K562 (cell line): ENCODE measurements around the gene PROK1. TPM values are rescaled to one million over a fixed set of nuclear protein-coding genes. Genes with fewer than 3 reads are reported as not detected.

ENCODE experiments used
- ARNT ChIP-seq, 2 experiments: fragments of 450-650 bp; IDR thresholded peaks; 2 replicates each; pipeline ENCODE4 v1.6.1; 2016; ENCODE audit warnings: mild to moderate bottlenecking in 1 of 2
- BRCA1 ChIP-seq, 2 experiments: fragments of 450-650 bp in 1 of 2; sonication (generic) in 1 of 2; formaldehyde crosslinking in 1 of 2; IDR thresholded peaks; 2 replicates each; pipeline versions ENCODE4 v1.5.0 to v1.6.1; 2017 to 2020; ENCODE audit warnings: mild to moderate bottlenecking in 1 of 2, missing genetic modification reagents in 1 of 2
- CHAMP1 ChIP-seq: fragments of 450-650 bp; IDR thresholded peaks from 2 replicates; pipeline ENCODE4 v1.6.1; 2016; ENCODE audit warnings: mild to moderate bottlenecking
- HDAC6 ChIP-seq: IDR thresholded peaks from 2 replicates; pipeline ENCODE4 v1.6.1; 2012; ENCODE audit warnings: low read depth, mild to moderate bottlenecking, control low read depth, inconsistent platforms, low read length, moderate library complexity
- JUNB ChIP-seq: fragments of 450-650 bp; formaldehyde crosslinking; conservative IDR thresholded peaks from 2 replicates; pipeline ENCODE4 v1.4.0; 2020; ENCODE audit warnings: mild to moderate bottlenecking
- MEF2D ChIP-seq: conservative IDR thresholded peaks from 2 replicates; pipeline ENCODE4 v1.6.1; 2016; ENCODE audit warnings: low read depth, missing genetic modification characterization, missing compliant biosample characterization
- OTX1 ChIP-seq: fragments of 450-650 bp; formaldehyde crosslinking; IDR thresholded peaks from 2 replicates; pipeline ENCODE4 v1.4.0; 2022; ENCODE audit warnings: mild to moderate bottlenecking
- PHF20 ChIP-seq: fragments of 450-650 bp; IDR thresholded peaks from 2 replicates; pipeline ENCODE4 v1.6.1; 2018; ENCODE audit not compliant: partially characterized antibody
- RCOR1 ChIP-seq, 2 experiments: IDR thresholded peaks; 2 replicates each; pipeline ENCODE4 v1.6.1; 2012; ENCODE audit warnings: low read depth in 2 of 2, low read length in 2 of 2, borderline replicate concordance in 1 of 2, improper control_type of control experiment in 1 of 2
- RFX5 ChIP-seq: IDR thresholded peaks from 2 replicates; pipeline ENCODE4 v1.6.1; 2011; ENCODE audit warnings: low read depth, mild to moderate bottlenecking, improper control_type of control experiment, low read length
- RHOXF2B ChIP-seq: fragments of 250-450 bp; sonication (Bioruptor Pico); conservative IDR thresholded peaks from 2 replicates; pipeline ENCODE4 v1.5.1; 2021
- SMAD4 ChIP-seq: fragments of 250-450 bp; sonication (Bioruptor Pico); conservative IDR thresholded peaks from 2 replicates; pipeline ENCODE4 v1.8.0; 2021; ENCODE audit warnings: inconsistent platforms, mild to moderate bottlenecking, moderate library complexity
- SPI1 ChIP-seq: IDR thresholded peaks from 2 replicates; pipeline ENCODE4 v1.6.1; 2011; ENCODE audit warnings: low read depth, low read length, control low read depth, borderline replicate concordance
- SRSF9 ChIP-seq: fragments of 200-400 bp; formaldehyde crosslinking; IDR thresholded peaks from 2 replicates; pipeline ENCODE4 v1.6.1; 2017; ENCODE audit warnings: low read depth, low read length, borderline replicate concordance
- ZFP91 ChIP-seq: sonication (generic); formaldehyde crosslinking; IDR thresholded peaks from 2 replicates; pipeline ENCODE4 v1.8.0; 2022; ENCODE audit warnings: mild to moderate bottlenecking, missing genetic modification reagents
- ZNF263 ChIP-seq: sonication (generic); formaldehyde crosslinking; IDR thresholded peaks from 2 replicates; pipeline ENCODE4 v1.8.0; 2022; ENCODE audit warnings: mild to moderate bottlenecking, missing genetic modification reagents, borderline replicate concordance
- ZNF384 ChIP-seq: IDR thresholded peaks from 2 replicates; pipeline ENCODE4 v1.6.1; 2012; ENCODE audit warnings: low read depth, low read length, improper control_type of control experiment
- ZNF431 ChIP-seq: sonication (generic); formaldehyde crosslinking; IDR thresholded peaks from 2 replicates; pipeline ENCODE4 v1.8.0; 2022; ENCODE audit warnings: mild to moderate bottlenecking, missing genetic modification reagents
- ZNF561 ChIP-seq: fragments of 450-650 bp; formaldehyde crosslinking; conservative IDR thresholded peaks from 2 replicates; pipeline ENCODE4 v1.4.0; 2020; ENCODE audit warnings: mild to moderate bottlenecking, moderate library complexity
- polyA plus RNA-seq, 8 experiments: library from polyadenylated mRNA; depleted of rRNA in 4 of 8; stranded (reverse) in 5 of 8; unstranded in 3 of 8; fragments of >200 nt; fragmentation: Nextera tagmentation in 2 of 8; fragmentation: Illumina TruSeq in 1 of 8; extraction: Ambion mirVana in 2 of 8; extraction: Trizol in 1 of 8; gene quantifications; 2 replicates each; pipeline versions ENCODE4 v1.2.1 to v1.2.3, GENCODE V29; 2011 to 2014; ENCODE audit warnings: inconsistent platforms in 1 of 8, missing spikeins in 1 of 8
- total RNA-seq, 7 experiments: library from RNA; depleted of rRNA in 6 of 7; stranded (reverse); fragments of >200 nt in 6 of 7; fragmentation: Illumina TruSeq in 2 of 7; extraction: Trizol in 2 of 7; gene quantifications; 2 replicates each; pipeline versions ENCODE4 v1.2.1 to v1.2.3, GENCODE V29; 2011 to 2021; ENCODE audit warnings: low replicate concordance in 1 of 7
- TF ChIP-seq, protein P1 (sequence below): fragments of 450-650 bp; IDR thresholded peaks from one replicate; pipeline ENCODE4 v1.6.1; 2018; ENCODE audit warnings: mild to moderate bottlenecking, moderate library complexity; ENCODE audit not compliant: partially characterized antibody

Gene PROK1
- total and polyA plus RNA-seq, 9 of the 15 experiments (the other 6 are each of a cell fraction or from before 2014, with no cell fraction given), result 0.15 TPM; not detected in 8

DNA sequence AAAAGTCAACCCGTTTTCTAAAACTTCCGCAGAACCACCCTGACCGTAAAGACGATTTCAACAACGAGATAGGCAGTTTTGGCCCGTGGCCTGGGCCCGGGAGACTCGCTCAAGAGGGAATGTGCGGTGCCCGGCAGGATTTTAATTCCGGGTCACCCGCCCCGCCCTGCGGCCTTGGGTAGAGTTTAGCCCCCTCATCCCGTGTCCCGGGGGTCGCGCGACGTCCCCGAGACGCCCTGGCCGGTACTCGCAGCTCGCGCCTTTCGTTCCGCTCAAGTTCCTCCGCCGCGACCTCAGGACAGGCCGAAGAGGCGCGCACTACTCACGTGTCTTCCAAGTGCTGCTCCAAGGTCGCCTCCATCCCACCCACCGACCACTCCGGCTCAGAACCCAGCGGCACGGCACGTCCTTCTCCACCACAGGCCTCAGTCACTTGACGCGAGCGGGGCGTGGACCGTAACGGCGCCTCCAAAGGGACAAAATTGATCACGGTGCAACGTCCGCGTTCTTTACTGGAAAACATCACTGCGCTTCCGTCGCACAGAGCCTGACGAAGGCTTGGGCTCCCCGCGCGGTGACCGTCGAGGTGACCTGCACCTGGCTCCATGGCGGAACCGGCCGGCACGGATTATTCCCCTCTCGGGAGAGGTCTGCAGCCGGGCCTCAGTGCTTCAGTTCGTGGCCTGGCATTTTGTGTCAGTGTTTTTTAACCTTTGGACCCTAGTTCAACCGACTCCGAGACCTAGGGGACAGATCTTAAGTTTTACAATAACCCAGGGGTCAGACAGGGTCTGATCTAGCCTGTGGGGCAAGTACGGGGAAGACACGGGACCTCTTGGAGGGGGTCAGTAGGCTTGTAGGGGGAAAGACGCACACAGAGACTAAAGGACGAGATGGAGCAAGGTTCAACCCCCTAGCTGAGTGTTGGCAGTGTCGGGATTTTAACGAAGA lies 43.4 kb upstream of the PROK1 start, which contains the start of gene LAMTOR5 (continued):
- peak in 1 of 2 experiments; percentile 78; a peak in 1 of 4 replicates for TF ChIP-seq RCOR1 (IDR thresholded peaks at IDR 0.05; ENCODE audit: borderline replicate concordance in 1 of 2, low read depth in 2 of 2, low read length in 2 of 2)
- no peak for TF ChIP-seq HDAC6
- no peak for TF ChIP-seq ZNF384
- TF ChIP-seq ZFP91 (CRISPR knock-in tag), result peak; percentile 74
- TF ChIP-seq ZNF561, result no peak
- peak; percentile 96 for TF ChIP-seq PHF20
- TF ChIP-seq BRCA1 (IDR thresholded peaks at IDR 0.05), result no peak
- TF ChIP-seq BRCA1 (CRISPR knock-in tag; IDR thresholded peaks at IDR 0.05), result no peak
- TF ChIP-seq OTX1 (CRISPR knock-in tag), result 0 out of 2 replicates have a peak, but pooled peaks have one; percentile 66
- TF ChIP-seq RHOXF2B, result no peak
- no peak; the same call in 1 of the 2 replicates for TF ChIP-seq SMAD4 (CRISPR knock-in tag)
- TF ChIP-seq ARNT (IDR thresholded peaks at IDR 0.05), result 0 out of 4 replicates have a peak, but pooled peaks of 1 of the 2 experiments have one; percentile 52
- TF ChIP-seq RFX5, result no peak
- TF ChIP-seq JUNB (CRISPR knock-in tag), result no peak
- no peak for TF ChIP-seq SRSF9
- no peak for TF ChIP-seq ZNF431
- TF ChIP-seq, protein P1, sequence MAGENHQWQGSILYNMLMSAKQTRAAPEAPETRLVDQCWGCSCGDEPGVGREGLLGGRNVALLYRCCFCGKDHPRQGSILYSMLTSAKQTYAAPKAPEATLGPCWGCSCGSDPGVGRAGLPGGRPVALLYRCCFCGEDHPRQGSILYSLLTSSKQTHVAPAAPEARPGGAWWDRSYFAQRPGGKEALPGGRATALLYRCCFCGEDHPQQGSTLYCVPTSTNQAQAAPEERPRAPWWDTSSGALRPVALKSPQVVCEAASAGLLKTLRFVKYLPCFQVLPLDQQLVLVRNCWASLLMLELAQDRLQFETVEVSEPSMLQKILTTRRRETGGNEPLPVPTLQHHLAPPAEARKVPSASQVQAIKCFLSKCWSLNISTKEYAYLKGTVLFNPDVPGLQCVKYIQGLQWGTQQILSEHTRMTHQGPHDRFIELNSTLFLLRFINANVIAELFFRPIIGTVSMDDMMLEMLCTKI, result no peak
- no peak; the same call in 1 of the 2 replicates for TF ChIP-seq CHAMP1
- TF ChIP-seq MEF2D (tag), result no peak
- TF ChIP-seq SPI1, result no peak
- TF ChIP-seq ZNF263 (CRISPR knock-in tag), result peak; percentile 56; the same call in 1 of the 2 replicates
